ENCODE measurements around the gene STK10. TPM values are rescaled to one million over a fixed set of nuclear protein-coding genes. Genes with fewer than 3 reads are reported as not detected.

The STK10 gene
- polyA plus RNA-seq, 1 donor = 15.8 TPM

GRCh38 chr5:172009536-172010270 is 178.3 kb downstream of the STK10 start:
- DNase-seq (ENCODE audit: low read depth) = no peak

GRCh38 chr5:172008689-172009141 is 179.3 kb downstream of the STK10 start:
- no peak for DNase-seq (ENCODE audit: low read depth)

GRCh38 chr5:172008111-172008455 is 179.9 kb downstream of the STK10 start:
- DNase-seq (ENCODE audit: low read depth) = no peak

- DNase-seq (ENCODE audit: low read depth) = no peak
Measured at GRCh38 chr5:172007175-172008110, 180.6 kb downstream of the STK10 start.

- DNase-seq (ENCODE audit: low read depth) = peak; percentile 95
Measured at GRCh38 chr5:172006321-172007174, 181.5 kb downstream of the STK10 start, which contains the start of gene FBXW11. Gene FBXW11 (minus strand): TSS chr5:172006638. CDS start chr5:172006502, 136 bp downstream.

- no peak for DNase-seq (ENCODE audit: low read depth)
Measured at GRCh38 chr5:172005708-172006320, 182.2 kb downstream of the STK10 start.

- DNase-seq (ENCODE audit: low read depth) = no peak
Measured at GRCh38 chr5:172004824-172005237, 183.2 kb downstream of the STK10 start.

GRCh38 chr5:172003746-172004145 is 184.3 kb downstream of the STK10 start:
- DNase-seq (ENCODE audit: low read depth) = no peak

GRCh38 chr5:172002840-172003512 is 185.0 kb downstream of the STK10 start:
- DNase-seq (ENCODE audit: low read depth) = no peak

- DNase-seq (ENCODE audit: low read depth) = no peak
Measured at GRCh38 chr5:172002310-172002709, 185.7 kb downstream of the STK10 start.

- DNase-seq (ENCODE audit: low read depth) = no peak
Measured at GRCh38 chr5:171999877-172000276, 188.1 kb downstream of the STK10 start.

GRCh38 chr5:171999100-171999499 is 188.9 kb downstream of the STK10 start:
- DNase-seq (ENCODE audit: low read depth) = no peak

- no peak for DNase-seq (ENCODE audit: low read depth)
Measured at GRCh38 chr5:171997011-171997410, 191.0 kb downstream of the STK10 start.

GRCh38 chr5:171992813-171993212 is 195.2 kb downstream of the STK10 start:
- no peak for DNase-seq (ENCODE audit: low read depth)

- no peak for DNase-seq (ENCODE audit: low read depth)
Measured at GRCh38 chr5:171992305-171992704, 195.7 kb downstream of the STK10 start.

Other genes with a start within 250 kb of the STK10 start
- gene FBXW11, start 181.6 kb downstream of the STK10 start, polyA plus RNA-seq (ENCODE audit: insufficient read length) = 34.6 TPM
- not detected for gene EFCAB9, start 5.9 kb upstream of the STK10 start, polyA plus RNA-seq (ENCODE audit: insufficient read length)
- gene UBTD2, start 95.5 kb upstream of the STK10 start, polyA plus RNA-seq (ENCODE audit: insufficient read length) = 49.8 TPM